Activated CD4-positive, alpha-beta T cell treated with anti-CD3 and anti-CD28 coated beads for 48 hours (primary cell): ENCODE results near the gene DTX1.

Source experiments
- DNase-seq: peaks from one replicate; pipeline ENCODE4 v3.0.0-alpha.2; 2020

Gene DTX1

DNA sequence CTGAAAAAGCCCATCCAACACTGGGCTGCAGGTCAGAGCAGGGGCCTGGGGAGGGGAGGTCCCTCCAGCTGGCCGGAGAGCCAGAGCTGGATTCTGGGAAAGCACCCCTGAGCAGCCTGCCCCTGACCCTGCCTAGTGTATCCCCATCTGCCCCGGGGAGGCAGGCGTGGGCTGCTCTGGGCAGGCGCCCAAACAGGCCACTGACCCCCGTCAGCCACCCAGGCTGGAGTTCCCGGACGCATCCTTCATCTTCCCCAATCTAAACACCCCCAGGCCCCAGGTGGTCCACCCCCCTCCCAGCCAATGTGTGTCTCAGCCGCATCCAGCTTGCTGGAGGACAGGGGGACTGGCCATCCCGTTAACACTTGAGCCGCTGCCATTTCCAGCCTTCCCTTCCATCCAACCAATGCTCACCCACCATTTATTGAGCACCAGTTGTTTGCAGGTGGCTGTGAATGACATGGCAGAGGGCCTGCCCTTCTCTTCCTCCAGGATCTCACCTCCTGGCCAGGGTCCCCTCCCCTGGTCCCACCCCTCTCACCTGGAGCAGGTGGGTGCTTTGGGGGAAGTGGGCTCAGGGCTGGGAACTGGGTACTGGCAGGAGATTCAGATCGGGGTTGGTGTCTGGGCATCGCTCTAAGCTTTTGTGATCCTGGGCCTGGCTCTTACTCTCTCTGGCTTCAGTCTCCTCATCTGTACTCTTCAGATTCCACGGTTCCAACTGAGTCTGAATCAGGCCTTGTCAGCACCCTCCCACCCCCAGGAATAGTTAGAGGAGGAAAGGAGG, 743 bp upstream of the DTX1 start:
- no peak for DNase-seq

DNA sequence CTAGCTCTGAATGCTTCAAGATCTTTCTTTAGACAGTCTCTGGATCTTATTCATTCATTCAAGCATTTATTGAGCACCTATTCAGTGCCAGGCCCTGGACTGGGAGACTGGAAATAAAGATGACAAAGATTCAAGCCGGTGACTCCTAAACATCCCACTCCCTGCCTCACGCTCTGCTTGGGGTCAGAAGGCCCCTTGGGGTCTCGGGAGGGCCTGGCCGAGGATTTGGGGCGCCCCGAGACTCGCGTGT, 224 bp upstream of the DTX1 start:
- no peak for DNase-seq

GRCh38 chr12:113057565-113058485, 1.3 kb downstream of the DTX1 start:
- DNase-seq: no peak

DNA sequence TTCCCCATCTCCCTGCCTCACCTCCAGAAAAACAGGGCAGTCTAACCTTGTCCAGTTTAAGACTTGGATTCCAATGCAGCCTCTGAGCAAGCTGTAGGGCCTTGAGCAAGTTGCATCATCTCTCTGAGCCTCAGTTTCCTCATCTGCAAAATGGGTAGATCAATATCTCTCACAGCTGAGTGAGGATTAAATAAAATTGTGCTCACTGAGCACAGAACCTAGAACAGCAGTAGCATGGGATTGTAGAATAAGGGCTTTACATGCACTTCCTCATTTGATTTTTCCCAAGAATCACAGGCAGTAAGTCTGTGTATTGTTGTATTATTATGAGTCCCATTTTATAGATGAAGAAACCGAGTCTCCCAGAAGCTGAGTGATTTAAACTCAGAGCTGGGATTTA, 2.0 kb downstream of the DTX1 start:
- DNase-seq: no peak

- DNase-seq: peak; percentile 27
Observed at GRCh38 chr12:113059071-113059595, 2.6 kb downstream of the DTX1 start.

DNA sequence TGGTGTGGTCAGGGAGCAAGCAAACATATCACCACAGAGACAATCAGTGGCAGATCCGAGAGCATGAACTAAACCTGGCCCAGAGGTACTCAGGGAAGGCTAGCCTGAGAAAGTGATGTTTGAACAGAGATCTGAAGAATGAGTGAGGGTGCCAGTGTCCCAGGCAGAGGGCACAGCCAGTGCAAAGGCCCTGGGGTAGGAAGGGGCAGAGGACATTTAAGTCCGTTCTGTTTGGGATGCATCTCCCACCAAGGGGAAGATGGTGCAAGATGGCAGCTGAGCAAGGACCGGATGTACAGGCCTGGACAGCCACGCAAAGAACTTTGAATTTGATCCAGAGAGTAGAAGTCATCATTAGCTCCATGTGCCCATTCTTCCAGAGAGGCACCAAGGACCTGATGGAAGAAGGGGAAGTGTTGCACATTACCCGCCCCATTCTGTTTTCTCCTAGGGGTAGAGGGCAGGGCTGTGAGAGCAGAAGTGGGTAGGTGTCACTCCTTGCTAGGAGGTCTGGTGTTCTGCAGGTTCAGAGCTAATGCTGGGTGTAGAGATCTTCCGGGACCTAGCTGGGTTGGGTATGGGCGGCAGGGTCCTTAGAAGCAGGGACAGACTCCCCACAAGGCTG, 3.9 kb downstream of the DTX1 start:
- no peak for DNase-seq

DNA sequence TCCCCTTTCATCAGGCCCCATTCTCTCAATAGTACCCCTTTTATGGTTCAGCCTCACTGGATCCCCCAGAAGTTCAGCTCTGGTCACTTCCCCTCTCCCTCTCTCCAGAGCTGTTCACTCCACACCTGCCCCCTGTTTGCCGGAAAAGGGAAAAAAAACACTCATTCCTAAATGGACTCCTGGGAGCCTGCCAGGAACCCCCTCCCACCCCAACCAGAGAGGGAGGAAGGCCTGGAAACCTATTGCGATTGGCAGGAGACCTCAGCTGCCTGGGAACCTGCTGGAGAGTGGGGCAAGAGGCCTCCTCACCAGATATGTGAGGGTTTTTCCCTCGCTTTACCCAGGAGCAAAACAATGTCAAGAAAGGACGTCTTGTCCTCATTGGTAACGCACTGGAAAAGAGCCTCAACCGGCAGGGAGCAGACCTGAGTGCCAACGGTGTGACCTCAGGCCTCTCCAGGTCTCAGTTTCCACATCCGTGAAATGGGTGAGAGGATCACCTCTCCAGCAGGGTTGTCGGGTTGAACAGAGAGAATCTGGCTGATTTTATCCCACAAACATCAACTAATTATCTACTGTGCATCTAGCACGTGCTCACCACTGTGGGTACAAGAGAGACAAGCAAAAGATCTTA, 4.6 kb downstream of the DTX1 start:
- no peak for DNase-seq

GRCh38 chr12:113062502-113063395, 6.2 kb downstream of the DTX1 start:
- DNase-seq: no peak

DNA sequence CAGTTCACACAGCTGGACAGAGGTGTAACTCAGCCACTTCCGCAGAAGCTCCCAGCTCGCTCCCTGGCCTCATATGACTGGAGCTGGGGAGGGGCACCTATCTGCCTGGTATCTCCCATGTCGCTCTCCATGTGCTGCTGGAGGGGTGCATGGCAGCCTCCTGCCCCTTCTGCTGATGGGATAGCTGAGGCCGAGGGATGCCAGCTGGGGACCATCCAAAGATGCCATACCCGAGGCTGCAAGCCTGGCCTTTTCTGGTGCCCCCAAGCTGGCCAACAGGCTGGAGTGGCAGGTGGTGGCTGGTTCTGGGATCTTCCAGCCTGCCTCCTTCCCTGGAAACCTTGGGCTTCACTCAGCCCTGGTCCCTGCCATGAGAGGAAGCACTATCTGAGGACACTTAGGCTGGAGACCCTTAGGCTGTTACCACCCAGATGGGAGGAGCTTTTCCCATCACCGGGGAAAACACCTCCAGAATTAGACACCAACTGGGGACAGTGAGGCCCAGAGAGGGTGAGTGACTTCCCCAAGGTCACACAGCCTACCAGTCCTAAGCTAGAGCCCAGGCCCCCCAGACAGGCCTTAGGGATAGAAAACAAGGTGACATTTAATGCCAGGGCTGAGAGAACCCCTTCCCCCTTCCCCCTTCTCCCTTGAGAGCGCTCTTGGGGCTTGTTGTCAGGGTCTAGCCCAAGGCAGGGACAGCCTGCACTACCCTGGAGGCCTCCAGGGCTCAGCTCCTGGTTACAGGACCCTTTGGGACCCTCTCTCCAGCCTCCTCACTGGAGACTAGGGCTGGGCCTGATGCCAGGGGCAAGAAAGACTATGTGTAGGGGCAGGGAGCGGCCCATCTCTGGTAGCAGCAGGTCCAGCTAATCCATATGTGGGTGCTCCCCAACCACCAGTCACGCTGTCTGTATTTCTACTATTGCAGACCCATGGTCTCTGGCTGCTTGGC, 7.1 kb downstream of the DTX1 start:
- DNase-seq: no peak

DNA sequence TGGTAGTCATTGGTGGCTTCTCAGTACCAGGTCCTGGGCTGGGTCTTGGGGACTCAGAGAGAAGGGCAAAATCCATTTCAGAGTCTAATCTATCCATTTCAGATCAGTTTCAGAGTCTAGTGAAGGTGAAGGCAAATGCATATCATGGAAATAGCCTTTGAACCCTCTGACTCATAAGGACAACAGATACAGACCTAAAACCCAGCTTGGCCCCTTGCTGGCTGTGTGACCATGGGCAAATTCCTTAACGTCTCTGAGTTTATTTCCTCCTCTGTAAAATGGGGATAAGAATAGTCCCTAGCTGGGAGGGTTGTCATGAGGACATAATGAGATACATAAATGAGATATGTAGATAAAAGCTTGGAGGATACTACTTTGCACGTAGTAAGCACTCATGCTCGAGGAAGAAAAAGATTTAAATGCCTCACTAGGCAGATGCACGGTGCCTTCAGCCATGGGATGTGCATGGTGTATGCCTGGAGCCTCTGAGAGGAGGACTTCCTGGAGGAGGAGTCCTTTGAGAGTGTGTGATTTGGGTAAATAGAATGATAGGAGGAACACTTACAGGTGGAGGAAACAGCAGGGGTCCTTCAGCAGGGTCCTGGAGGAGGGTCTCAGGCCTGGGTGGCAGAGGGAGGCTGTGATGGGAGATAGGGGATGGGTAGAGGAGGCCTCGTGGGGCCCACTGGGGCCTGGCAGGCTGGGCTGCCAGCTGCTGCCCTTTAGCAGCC, 8.0 kb downstream of the DTX1 start:
- no peak for DNase-seq

DNA sequence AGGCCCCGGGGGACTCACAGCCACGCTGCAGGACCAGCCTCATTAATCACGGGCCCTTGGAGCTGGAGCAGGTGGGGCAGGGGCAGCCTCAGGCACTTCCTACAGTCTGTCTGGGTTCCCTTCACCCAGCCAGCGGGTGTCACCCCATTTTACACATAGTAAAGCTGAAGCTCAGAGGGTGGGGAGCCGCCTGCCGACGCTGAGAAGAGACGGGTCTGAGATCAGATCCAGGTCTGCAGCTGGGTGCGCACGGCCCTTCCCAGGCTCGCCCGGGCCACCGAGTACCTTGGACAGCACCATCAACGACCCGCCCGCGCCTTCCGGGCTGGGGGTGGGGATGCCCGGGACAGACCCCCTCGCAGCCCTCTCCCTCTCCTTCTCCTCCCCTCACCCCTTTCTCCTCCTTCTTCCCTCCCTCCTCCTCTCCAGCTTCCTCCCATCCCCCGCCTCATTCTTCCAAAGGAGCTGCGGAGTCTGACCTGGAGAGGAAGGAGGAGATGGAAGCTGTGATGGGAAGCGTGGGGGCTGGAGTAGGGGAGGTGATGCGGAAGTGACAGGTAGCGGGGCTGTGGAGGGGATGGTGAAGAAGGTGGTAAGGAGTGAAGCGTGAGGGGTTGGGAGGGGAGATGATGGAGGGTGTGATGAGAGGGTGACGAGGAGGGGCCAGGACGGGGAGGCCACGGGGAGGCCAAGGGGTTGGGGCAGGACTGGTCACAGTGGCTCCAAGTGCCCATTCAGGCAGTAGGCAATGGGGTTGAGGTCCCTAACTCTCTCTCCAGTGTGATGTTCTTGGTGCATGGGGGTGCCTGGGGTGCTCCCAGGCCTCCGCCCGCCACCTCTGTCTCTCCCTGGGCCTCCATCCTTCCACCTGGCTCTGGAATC, 8.8 kb downstream of the DTX1 start:
- no peak for DNase-seq

DNA sequence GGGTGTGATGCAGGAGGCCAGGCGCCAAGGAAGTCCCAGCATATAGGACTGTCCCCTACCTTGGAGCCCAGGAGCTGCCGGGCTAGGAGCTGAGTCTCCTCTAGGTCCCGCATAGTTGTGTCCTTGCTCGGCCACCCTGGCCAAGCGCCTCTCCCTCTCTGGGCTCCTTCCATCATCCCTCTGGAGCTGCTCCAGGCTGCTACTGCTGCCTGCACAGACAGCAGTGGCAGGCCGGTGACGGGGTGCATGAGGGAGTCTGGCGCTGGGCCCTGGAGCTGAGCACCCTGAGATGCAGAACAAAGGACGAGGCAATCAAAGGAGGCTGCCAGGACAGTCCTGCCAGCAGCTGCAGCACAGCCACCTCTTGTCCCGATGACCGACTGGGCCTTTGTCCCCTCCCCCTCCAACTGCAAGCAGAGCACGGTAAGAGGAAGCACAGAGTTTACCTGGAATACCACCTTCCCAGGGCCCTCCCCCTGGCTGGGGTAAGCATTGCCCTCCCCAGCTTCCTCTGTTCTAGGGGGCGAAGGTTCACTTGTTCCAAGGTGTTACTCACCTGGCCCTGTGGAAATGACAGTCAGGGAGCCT, 10.4 kb downstream of the DTX1 start:
- no peak for DNase-seq

DNA sequence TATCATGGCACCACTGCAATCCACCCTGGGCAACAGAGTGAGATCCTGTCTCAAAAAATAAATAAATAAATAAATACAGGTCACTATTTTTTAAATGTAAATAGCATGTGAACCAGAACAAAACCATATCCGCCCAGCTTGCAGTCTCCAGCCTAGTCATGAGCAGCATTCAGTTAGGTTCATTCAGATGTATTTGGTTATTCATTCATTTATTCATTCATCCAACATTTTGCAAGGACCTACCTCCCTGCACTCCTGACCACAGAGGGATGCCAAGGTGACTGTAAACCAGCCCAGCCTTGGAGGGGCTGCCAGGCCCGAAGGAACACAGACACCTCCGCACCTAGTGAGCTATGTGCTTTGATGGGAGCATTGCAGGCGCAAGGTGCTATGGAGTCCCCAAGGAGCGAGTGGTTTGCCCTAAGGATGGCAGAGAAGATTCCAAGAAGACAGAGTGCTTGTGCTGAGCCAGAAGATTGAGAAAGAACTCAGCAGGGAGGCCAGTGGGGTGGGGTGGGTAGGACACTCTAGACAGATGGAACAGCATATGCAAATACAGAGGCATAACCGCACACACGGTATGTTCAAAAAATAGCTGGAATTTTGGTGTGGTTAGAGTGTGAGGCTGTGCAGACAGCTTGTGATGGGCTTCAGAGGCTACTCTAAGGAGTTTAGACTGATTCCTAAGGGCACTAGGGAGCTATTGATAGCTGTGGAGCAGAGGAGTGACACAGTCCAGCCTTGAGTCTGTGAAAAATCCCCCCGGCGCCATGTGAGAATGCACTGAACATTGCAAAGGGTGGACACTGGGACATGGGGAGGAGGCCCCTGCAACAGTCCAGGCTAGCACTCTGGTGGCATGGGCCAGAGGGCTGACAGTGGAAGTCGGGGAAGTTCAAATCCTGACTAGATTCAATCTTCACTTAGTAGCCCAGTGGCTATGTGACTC, 11.7 kb downstream of the DTX1 start:
- DNase-seq: no peak

DNA sequence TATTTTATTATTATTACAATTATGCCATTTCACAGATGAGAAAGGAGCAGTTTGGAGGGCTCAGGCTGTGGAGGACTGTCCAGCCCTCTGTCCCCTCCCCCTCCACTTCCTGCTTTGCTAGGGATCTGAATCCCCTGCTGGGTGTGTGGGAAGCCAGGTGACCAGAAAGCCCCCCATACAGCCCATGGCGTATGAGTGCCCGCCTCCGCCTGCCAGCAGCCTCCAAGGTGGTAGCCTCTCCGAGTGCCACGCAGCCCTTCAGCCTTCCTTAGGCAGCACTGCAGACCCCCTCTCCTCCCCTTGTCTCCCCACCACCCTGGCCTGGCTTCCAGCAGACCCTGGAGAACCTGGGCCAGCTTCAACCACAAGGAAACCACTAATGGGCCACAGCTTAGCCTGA, 12.6 kb downstream of the DTX1 start:
- DNase-seq: no peak

- no peak for DNase-seq
Observed at GRCh38 chr12:113069751-113070116, 13.2 kb downstream of the DTX1 start.

GRCh38 chr12:113070117-113070906, 13.8 kb downstream of the DTX1 start:
- DNase-seq: peak; percentile 63
